ENCODE results near the gene COX8A. TPM values are rescaled to one million over a fixed set of nuclear protein-coding genes. Genes with fewer than 3 reads are reported as not detected.
A peak's percentile ranks its signal among the peaks of the same experiment; 100 is the strongest.

The COX8A gene
- total RNA-seq, 1 experiment from 2014 or later, result 325 TPM

- no peak overlapping the region for H3K27ac Mint-ChIP-seq (ENCODE audit: unreplicated experiment)
- no peak overlapping the region for H3K4me3 Mint-ChIP-seq (ENCODE audit: low read depth, unreplicated experiment)
- CTCF ChIA-PET, result interaction anchor here (1.1 to 1.7 kb wide), 2 partner anchors 12 to 16 kb away, joined by 3 to 6 read pairs; partner anchors contain the start of gene RCOR2
- H3K4me1 Mint-ChIP-seq (ENCODE audit: low read depth, unreplicated experiment), result peaks cover 18% of the 10 kb centered on the region
- H3K36me3 Mint-ChIP-seq (ENCODE audit: insufficient read depth, unreplicated experiment), result peaks cover 12% of the 10 kb centered on the region
- TF ChIP-seq CTCF (IDR thresholded peaks at IDR 0.05; ENCODE audit: unreplicated experiment), result no peak
- BruUV-seq (replicated peaks), result no TSS peak
- intact Hi-C loops (cut with micrococcal nuclease; ENCODE audit: unreplicated experiment), result no loop called here
- no peak for DNase-seq
- no peaks in the 10 kb centered on the region for H3K9me3 Mint-ChIP-seq (ENCODE audit: low read depth, unreplicated experiment)
- peaks cover 14% of the 10 kb centered on the region for H3K27me3 Mint-ChIP-seq (ENCODE audit: unreplicated experiment)
Measured at GRCh38 chr11:63933459-63933858, 41.0 kb upstream of the COX8A start.

- peaks cover 18% of the 10 kb centered on the region for H3K4me1 Mint-ChIP-seq (ENCODE audit: low read depth, unreplicated experiment)
- peaks cover 27% of the 10 kb centered on the region for H3K36me3 Mint-ChIP-seq (ENCODE audit: insufficient read depth, unreplicated experiment)
- no peaks in the 10 kb centered on the region for H3K9me3 Mint-ChIP-seq (ENCODE audit: low read depth, unreplicated experiment)
- DNase-seq, result peak; percentile 69
- CTCF ChIA-PET, result interaction anchor here (0.7 kb wide), 1 partner anchor 13 kb away, joined by 4 read pairs; no protein-coding TSS in a partner anchor
- intact Hi-C loops (cut with micrococcal nuclease; ENCODE audit: unreplicated experiment), result no loop called here
- no peak for TF ChIP-seq CTCF (IDR thresholded peaks at IDR 0.05; ENCODE audit: unreplicated experiment)
- no TSS peak for BruUV-seq (replicated peaks)
- no peaks in the 10 kb centered on the region for H3K27me3 Mint-ChIP-seq (ENCODE audit: unreplicated experiment)
- peak overlapping the region; percentile 77 for H3K27ac Mint-ChIP-seq (ENCODE audit: unreplicated experiment)
- peak overlapping the region; percentile 93 for H3K4me3 Mint-ChIP-seq (ENCODE audit: low read depth, unreplicated experiment)
Measured at GRCh38 chr11:63937713-63938478, 36.5 kb upstream of the COX8A start.

GRCh38 chr11:63938479-63939396 lies 35.7 kb upstream of the COX8A start, which contains the start of gene NAA40:
TSS of gene NAA40 (plus strand) at chr11:63939002. CDS start at chr11:63939097, 95 bp downstream.
- no TSS peak for BruUV-seq (replicated peaks)
- intact Hi-C loops (cut with micrococcal nuclease; ENCODE audit: unreplicated experiment), result no loop called here
- Mint-ChIP-seq H3K4me3 (ENCODE audit: low read depth, unreplicated experiment) (peak within 1 kb of the TSS; percentile 93), H3K4me1 (ENCODE audit: low read depth, unreplicated experiment) (peaks cover 18% of the 10 kb centered on the region), H3K27ac (ENCODE audit: unreplicated experiment) (peak within 1 kb of the TSS; percentile 92), H3K27me3 (ENCODE audit: unreplicated experiment) (no peaks in the 10 kb centered on the region), H3K36me3 (ENCODE audit: insufficient read depth, unreplicated experiment) (peaks cover 27% of the 10 kb centered on the region), H3K9me3 (ENCODE audit: low read depth, unreplicated experiment) (no peaks in the 10 kb centered on the region)
- TF ChIP-seq CTCF (IDR thresholded peaks at IDR 0.05; ENCODE audit: unreplicated experiment), result no peak
- DNase-seq, result peak; percentile 98
- CTCF ChIA-PET, result interaction anchor here (0.6 kb wide), 1 partner anchor 32 kb away, joined by 8 read pairs; no protein-coding TSS in a partner anchor

GRCh38 chr11:63939397-63939891 lies 35.0 kb upstream of the COX8A start:
- Mint-ChIP-seq H3K36me3 (ENCODE audit: insufficient read depth, unreplicated experiment) (peaks cover 27% of the 10 kb centered on the region), H3K4me1 (ENCODE audit: low read depth, unreplicated experiment) (peaks cover 15% of the 10 kb centered on the region), H3K27ac (ENCODE audit: unreplicated experiment) (peak overlapping the region; percentile 92), H3K27me3 (ENCODE audit: unreplicated experiment) (no peaks in the 10 kb centered on the region), H3K9me3 (ENCODE audit: low read depth, unreplicated experiment) (no peaks in the 10 kb centered on the region), H3K4me3 (ENCODE audit: low read depth, unreplicated experiment) (peak overlapping the region; percentile 93)
- CTCF ChIA-PET, result interaction anchor here (0.6 kb wide), 1 partner anchor 33 kb away, joined by 8 read pairs; no protein-coding TSS in a partner anchor
- DNase-seq, result no peak
- no TSS peak for BruUV-seq (replicated peaks)
- intact Hi-C loops (cut with micrococcal nuclease; ENCODE audit: unreplicated experiment), result no loop called here
- no peak for TF ChIP-seq CTCF (IDR thresholded peaks at IDR 0.05; ENCODE audit: unreplicated experiment)

Measured in Calu3 (cell line).